Right hindlimb (tissue), 1 donor: Measurements from ENCODE around the gene DNM3.
A peak's percentile ranks its signal among the peaks of the same experiment; 100 is the strongest.
"Not testable (repeated sequence)": the region's sequence is repeated elsewhere in the genome, so short reads cannot be mapped to it uniquely, and the experiment has no call there.

Experiments
- DNase-seq: peaks from one replicate; pipeline ENCODE4 v3.0.0-alpha.2; 2018

Gene DNM3

GRCh38 chr1:171985639-171986038, 144.3 kb downstream of the DNM3 start:
- DNase-seq = no peak

GRCh38 chr1:171988243-171988885, 147.1 kb downstream of the DNM3 start:
- DNase-seq = no peak

DNA sequence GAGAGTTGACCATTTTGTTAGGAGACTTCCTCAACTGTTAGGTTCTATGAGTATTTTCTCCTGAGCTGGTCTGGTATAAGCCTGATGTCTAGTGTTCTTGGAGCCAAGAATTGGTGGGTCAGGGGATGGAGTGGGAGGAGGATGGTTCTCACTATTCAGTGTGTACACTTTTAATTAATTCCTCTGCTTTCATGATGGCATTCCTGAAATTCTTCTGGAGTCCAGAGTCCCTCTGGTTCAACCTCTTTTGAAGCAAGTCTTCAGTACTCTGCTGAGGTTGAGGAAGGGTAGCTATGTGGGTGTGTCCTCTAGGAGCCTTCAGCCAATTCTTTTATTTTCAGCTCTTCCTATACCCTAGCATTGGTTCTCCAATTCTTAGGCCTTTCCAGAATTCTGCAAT, 149.1 kb downstream of the DNM3 start:
- DNase-seq = no peak

- no peak for DNase-seq
Measured at GRCh38 chr1:171994293-171994692, 153.0 kb downstream of the DNM3 start.

DNA sequence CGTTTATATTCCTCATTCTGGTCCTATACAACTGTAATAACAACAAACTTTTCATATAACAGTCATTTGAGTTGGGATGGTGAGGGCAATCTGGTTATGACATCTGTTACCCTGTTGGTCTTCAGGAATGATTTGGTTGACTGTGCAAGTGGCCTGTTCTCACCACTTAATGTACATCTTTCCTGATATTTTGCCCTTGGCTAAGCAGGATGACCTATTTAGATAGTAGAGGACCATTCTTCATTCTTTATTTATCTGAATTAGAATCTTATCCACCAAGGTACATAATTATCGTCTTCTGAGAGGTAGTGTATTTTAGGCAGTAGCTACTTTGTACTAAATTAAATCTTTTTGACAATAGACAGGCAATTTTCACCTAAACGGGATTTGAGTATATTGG, 154.3 kb downstream of the DNM3 start:
- no peak for DNase-seq

- DNase-seq = no peak
Measured at GRCh38 chr1:171997936-171998335, 156.6 kb downstream of the DNM3 start.

- no peak for DNase-seq
Measured at GRCh38 chr1:171998711-171999110, 157.4 kb downstream of the DNM3 start.

DNA sequence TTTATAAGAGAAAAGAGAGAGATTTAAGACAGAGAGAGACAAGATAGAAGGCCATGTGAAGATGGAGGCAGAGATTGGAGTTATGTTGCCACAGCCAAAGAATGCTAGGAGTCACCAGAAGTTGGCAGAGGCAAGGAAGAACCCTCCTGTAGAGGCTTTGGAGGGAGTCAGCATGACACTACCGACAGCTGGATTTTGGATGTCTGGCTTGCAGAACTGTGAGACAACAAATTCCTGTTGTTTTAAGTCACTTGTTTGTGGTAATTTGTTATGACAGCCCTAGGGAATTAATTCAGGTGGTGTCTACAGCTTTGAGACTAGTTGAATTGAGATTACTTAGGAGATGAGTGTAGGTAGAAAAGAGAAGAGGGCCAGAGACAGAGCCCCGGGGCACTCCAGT, 158.5 kb downstream of the DNM3 start:
- DNase-seq = no peak

GRCh38 chr1:172001288-172001687, 160.0 kb downstream of the DNM3 start:
- DNase-seq = no peak

DNA sequence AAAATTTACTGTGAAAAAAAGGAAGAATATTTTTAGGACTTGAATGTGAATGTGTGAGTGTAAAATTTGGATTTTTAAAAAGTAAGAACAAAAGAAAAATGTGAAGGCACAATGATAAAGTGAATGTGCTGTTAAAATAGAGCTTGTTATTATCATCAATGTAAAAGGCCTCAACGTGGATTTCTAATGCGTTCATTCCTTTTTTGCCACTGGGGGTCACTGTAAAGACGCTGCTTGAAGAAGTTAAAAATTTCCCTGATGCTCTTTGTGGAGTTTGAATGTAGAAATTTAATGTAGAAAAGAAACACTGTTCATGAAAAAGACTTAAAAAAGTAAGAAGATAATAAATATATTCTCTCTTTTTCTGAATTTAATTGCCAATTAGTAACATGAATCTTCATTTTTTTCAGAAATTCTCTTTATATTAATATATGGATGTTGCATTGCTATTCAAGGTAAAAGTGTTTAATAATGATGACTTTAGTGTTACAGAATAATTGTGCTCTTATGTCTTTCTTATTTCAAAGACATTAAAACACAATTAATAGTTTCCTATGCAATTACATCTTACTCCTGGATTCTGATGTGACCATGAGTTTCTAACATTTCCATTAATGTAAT, 161.5 kb downstream of the DNM3 start:
- peak; percentile 56 for DNase-seq

DNA sequence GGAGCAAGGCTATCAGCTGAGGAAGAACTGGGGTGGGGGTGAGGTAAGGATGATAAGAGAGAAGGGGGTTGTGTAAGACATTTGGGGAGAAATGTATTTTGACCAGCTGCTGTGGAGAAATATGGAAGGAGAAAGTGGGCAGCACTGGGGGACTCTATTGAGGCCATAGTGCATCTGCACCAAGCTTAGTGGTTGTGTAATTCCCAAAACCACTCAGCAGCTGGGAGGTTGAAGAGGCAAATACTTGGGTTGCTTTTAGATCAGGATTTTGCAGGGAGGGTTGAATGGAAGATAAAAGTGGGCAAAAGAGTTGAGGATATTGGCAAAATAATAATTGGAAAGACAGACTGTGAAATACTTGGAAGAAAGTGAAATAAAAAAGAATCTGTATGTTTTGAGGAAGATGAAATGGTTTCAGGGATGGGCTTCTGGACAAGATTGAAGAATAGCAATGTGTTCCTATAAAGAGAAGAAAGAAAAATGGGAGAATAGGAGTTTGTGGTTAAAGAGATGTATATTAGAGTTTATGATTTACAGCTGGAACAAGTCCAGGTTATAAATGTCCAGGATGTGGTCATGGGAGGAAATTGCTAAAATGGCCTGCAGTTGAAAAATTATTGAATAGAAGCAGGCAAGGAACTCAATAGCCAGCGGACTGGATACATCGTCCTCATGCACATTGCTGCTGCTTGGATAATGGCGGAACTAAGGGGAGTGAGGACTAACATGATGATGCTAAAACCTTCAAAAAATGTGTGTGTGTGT, 162.7 kb downstream of the DNM3 start:
- DNase-seq = no peak

GRCh38 chr1:172004671-172005070, 163.4 kb downstream of the DNM3 start:
- no peak for DNase-seq

GRCh38 chr1:172005856-172006255, 164.6 kb downstream of the DNM3 start:
- DNase-seq = no peak

- DNase-seq = no peak
Measured at GRCh38 chr1:172006660-172007059, 165.4 kb downstream of the DNM3 start.

DNA sequence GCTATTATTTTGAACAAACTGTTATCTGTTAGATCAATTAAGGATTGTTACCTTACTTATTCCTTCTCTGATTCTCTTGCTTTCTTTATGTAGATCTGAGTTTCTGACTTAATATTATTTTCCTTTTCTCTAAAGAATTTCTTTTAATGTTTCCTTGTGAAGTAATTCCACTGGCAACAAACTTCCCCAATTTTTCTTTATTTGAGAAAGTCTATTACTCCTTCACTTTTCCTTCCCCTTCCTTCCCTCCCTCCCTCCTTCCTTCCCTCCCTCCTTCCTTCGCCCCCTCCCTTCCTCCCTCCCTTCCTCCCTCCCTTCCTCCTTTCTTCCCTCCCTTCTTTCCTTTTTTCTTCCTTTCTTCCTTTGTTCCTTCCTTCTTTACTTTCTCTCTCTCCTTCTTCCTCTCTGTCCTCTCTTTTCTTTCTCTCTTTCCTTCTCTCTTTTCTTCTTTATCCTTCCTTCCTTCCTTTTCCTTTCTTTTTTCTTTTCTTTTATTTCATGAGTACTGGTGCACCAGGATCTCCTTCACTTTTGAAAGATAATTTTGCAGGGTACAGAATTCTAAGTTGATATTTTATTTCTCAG, 177.5 kb downstream of the DNM3 start:
- DNase-seq = no peak

- DNase-seq = no peak
Measured at GRCh38 chr1:172019976-172020375, 178.7 kb downstream of the DNM3 start.

DNA sequence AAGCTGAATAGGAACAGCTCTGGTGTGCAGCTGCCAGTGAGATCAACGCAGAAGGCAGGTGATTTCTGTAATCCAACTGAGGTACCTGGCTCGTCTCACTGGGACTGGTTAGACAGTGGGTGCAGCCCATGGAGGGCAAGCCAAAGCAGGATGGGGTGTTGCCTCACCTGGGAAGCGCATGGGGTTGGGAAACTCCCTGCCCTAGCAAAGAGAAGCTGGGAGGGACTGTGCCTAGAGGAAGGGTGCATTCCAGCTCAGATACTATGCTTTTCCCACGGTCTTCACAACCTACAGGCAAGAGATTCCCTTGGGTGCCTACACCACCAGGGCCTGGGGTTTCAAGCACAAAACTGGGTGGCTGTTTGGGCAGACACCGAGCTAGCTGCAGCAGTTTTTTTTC, 183.2 kb downstream of the DNM3 start:
- no peak for DNase-seq

DNA sequence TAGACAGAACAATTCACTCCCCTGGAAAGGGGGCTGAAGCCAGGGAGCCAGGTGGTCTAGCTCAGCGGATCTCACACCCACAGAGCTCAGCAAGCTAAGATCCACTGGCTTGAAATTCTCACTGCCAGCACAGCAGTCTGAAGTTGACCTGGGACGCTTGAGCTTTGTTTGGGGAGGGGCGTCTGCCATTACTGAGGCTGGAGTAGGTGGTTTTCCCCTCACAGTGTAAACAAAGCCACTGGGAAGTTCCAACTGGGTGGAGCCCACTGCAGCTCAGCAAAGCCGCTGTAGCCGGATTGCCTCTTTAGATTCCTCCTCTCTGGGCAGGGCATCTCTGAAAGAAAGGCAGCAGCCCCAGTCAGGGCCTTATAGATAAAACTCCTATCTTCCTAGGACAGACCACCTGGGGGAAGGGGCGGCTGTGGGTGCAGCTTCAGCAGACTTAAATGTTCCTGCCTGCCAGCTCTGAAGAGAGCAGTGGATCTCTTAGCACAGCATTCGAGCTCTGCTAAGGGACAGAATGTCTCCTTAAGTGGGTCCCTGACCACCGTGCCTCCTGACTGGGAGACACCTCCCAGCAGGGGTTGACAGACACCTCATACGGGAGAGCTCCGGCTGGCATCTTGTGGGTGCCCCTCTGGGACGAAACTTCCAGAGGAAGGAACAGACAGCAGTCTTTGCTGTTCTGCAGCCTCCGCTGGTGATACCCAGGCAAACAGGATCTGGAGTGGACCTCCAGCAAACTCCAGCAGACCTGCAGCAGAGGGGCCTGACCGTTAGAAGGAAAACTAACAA, 183.8 kb downstream of the DNM3 start:
- not testable (repeated sequence) for DNase-seq

- no peak for DNase-seq
Measured at GRCh38 chr1:172040466-172040865, 199.2 kb downstream of the DNM3 start.

DNA sequence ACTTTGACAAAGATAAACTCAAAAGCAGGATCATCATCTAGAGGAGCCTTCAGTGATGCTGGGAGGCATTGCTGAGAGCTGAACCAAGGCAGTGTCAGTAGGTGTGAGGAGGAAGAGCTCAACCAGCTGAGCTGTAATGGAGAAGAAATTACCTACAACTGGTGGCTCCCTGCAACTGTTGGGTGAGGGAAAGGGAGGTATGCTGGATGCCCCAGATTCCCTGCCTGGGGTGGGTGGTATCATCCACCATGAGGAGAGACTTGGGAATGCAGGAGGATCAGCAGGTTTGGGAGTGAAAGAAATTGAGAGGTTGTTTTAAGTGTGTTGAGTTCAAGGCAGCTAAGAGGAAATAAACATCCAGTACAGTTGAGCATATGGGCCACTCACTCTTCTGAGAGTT, 199.8 kb downstream of the DNM3 start:
- no peak for DNase-seq

DNA sequence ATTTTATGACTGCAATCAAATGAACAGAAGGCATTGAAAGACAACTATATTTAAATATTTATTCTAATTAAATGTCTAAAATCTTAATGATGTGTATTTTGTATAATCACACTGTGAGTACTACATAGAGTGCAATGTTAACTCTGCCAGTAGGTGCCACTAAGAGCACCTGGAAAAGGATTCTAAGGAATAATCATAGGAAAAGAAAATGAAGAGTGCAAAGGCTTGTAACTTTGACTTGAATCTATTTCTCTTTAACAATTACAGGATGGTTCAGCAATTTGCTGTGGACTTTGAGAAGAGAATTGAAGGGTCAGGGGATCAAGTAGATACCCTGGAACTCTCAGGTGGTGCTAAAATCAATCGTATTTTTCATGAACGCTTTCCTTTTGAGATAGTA, 200.4 kb downstream of the DNM3 start:
- no peak for DNase-seq

GRCh38 chr1:172043900-172044299, 202.6 kb downstream of the DNM3 start:
- no peak for DNase-seq

DNA sequence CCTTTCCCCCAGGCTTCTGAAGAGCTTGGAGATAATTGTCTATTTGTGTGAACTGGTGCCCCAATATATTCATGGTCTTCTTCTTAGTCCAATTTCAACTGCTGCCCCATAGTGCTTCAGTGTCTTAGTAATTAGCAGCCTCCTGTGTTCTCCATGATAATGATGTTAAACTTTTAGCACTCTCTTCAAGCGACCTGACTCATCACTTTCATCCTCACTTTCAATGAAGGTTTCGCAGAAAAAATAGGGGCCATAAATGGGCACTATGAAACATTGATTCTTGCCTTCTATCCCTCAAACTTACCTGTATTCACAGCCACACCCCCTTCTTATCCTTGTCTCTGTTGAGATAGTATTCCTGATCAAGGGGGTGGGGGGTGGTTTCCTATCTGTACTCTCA, 210.6 kb downstream of the DNM3 start:
- no peak for DNase-seq
